ENCODE data around the gene ANG.

DNA sequence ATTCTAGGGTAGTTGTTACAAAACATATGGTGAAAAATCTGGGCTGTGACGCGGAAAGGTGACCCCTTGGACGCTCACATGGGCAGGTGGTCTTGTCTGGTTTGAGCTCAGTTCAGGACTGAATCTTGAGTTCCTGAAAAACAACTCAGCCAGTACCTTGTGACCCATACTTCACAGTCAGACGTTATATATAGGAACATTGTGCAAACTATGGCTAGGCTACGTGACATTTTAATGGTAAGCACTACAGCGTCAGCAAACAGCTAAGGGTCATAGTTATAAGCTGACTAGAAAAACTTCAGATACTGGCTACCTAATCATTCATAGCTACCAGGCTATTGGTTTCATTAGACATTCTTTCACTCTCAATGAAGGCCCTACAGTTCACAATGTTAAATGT, 42.3 kb downstream of the ANG start:
- TF ChIP-seq, protein P1, sequence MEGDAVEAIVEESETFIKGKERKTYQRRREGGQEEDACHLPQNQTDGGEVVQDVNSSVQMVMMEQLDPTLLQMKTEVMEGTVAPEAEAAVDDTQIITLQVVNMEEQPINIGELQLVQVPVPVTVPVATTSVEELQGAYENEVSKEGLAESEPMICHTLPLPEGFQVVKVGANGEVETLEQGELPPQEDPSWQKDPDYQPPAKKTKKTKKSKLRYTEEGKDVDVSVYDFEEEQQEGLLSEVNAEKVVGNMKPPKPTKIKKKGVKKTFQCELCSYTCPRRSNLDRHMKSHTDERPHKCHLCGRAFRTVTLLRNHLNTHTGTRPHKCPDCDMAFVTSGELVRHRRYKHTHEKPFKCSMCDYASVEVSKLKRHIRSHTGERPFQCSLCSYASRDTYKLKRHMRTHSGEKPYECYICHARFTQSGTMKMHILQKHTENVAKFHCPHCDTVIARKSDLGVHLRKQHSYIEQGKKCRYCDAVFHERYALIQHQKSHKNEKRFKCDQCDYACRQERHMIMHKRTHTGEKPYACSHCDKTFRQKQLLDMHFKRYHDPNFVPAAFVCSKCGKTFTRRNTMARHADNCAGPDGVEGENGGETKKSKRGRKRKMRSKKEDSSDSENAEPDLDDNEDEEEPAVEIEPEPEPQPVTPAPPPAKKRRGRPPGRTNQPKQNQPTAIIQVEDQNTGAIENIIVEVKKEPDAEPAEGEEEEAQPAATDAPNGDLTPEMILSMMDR (IDR thresholded peaks at IDR 0.05), result no peak
- TF ChIP-seq EZH2 (IDR thresholded peaks at IDR 0.05; ENCODE audit: borderline replicate concordance, insufficient read depth, low read depth, low read length, poor library complexity, severe bottlenecking), result no peak

Data from B cell (primary cell).